ENCODE data around the gene C18orf54. TPM values are rescaled to one million over a fixed set of nuclear protein-coding genes. Genes with fewer than 3 reads are reported as not detected.

Gene C18orf54

DNA sequence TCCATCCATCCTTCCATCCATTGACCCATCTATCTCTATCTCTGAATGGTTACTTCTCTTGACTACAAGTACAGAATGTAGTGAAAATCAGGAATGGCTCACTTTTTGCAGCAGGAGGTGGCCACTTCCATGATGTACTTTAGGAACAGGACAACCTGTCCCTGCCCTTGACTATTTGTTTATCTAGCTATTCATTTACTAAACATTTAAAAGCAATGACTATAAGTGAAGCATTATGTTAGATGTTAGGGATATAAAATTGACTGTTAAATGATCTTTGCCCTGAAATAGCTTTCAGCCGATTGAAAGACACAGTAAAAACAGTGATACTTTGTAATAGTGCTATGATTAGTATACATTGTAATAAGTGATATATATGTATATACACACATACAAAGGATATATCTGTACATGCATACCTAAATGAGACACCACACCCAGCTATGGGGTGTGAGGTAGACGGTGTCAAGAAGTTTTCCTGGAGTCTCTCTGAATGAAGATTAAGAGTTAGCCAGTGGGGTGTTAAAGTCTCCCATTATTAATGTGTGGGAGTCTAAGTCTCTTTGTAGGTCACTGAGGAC lies 68.5 kb downstream of the C18orf54 start:
- H2BK5ac ChIP-seq (ENCODE audit: low read length) = no peak overlapping the region
- no peak overlapping the region for H2BK15ac ChIP-seq (replicated peaks; ENCODE audit: low read depth)
- no peak overlapping the region for H2BK120ac ChIP-seq (ENCODE audit: low read depth, low read length)
- H3K36me3 ChIP-seq (ENCODE audit: control insufficient read depth, insufficient read depth, low read length) = no peaks in the 10 kb centered on the region
- H3K79me2 ChIP-seq (ENCODE audit: control insufficient read depth, insufficient read depth, low read length) = no peaks in the 10 kb centered on the region
- DNase-seq = no peak
- no peak overlapping the region for H3K23ac ChIP-seq (ENCODE audit: low read length)
- no peak overlapping the region for H3K4ac ChIP-seq (ENCODE audit: low read depth, low read length)
- H3K56ac ChIP-seq (ENCODE audit: low read length) = no peak overlapping the region
- WGBS (ENCODE audit: extremely low coverage, insufficient coverage, low lambda C conversion rate) = no CpG with 5 or more reads among the region's 2 CpGs
- no peak overlapping the region for H2AK5ac ChIP-seq (ENCODE audit: low read length)
- no peaks in the 10 kb centered on the region for H3K27me3 ChIP-seq (ENCODE audit: insufficient read depth, low read length, poor library complexity)
- no peak overlapping the region for H4K5ac ChIP-seq (ENCODE audit: low read length)
- H3K4me1 ChIP-seq (ENCODE audit: control insufficient read depth, low read depth, low read length) = no peaks in the 10 kb centered on the region
- H3K9ac ChIP-seq (ENCODE audit: low read length) = no peak overlapping the region
- H3K27ac ChIP-seq (ENCODE audit: low read depth, low read length) = no peak overlapping the region
- H3K79me1 ChIP-seq (ENCODE audit: low read length) = no peaks in the 10 kb centered on the region
- no peak overlapping the region for H3K4me3 ChIP-seq (ENCODE audit: low read length)
- no peak overlapping the region for H3K18ac ChIP-seq (ENCODE audit: low read length)
- no peak overlapping the region for H3K4me2 ChIP-seq (ENCODE audit: low read length)
- no peak overlapping the region for H4K8ac ChIP-seq (ENCODE audit: low read depth, low read length)

Small RNAs within 50 kb of the gene (small RNA-seq; reads per million reads assigned to genes)
- not detected for gene SNRPGP2 (ENCODE audit: insufficient read depth)

Measured in mesendoderm (in vitro differentiated cells).